GM12872 (cell line): Measurements from ENCODE around the gene POMT2.

Source experiments
- TF ChIP-seq, protein P1 (sequence below): IDR thresholded peaks from 3 replicates; pipeline ENCODE4 v1.5.1; 2011; ENCODE audit warnings: low read depth, mild to moderate bottlenecking, low read length, moderate library complexity; ENCODE audit not compliant: insufficient read depth

The POMT2 gene

DNA sequence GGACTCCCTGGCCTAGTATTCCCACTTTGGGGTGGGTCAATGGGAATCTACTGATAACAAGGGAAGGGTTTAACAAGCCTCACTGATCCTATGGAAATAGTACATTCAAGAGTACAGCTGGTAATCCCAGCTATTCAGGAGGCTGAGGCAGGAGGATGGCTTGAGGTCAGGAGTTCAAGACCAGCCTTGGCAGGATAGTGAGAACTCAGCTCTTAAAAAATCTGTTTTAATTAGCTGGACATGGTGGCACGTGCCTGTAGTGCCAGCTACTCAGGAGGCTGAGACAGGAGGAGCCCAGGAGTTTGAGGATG lies 4.5 kb downstream of the POMT2 start:
- TF ChIP-seq, protein P1, sequence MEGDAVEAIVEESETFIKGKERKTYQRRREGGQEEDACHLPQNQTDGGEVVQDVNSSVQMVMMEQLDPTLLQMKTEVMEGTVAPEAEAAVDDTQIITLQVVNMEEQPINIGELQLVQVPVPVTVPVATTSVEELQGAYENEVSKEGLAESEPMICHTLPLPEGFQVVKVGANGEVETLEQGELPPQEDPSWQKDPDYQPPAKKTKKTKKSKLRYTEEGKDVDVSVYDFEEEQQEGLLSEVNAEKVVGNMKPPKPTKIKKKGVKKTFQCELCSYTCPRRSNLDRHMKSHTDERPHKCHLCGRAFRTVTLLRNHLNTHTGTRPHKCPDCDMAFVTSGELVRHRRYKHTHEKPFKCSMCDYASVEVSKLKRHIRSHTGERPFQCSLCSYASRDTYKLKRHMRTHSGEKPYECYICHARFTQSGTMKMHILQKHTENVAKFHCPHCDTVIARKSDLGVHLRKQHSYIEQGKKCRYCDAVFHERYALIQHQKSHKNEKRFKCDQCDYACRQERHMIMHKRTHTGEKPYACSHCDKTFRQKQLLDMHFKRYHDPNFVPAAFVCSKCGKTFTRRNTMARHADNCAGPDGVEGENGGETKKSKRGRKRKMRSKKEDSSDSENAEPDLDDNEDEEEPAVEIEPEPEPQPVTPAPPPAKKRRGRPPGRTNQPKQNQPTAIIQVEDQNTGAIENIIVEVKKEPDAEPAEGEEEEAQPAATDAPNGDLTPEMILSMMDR = no peak

DNA sequence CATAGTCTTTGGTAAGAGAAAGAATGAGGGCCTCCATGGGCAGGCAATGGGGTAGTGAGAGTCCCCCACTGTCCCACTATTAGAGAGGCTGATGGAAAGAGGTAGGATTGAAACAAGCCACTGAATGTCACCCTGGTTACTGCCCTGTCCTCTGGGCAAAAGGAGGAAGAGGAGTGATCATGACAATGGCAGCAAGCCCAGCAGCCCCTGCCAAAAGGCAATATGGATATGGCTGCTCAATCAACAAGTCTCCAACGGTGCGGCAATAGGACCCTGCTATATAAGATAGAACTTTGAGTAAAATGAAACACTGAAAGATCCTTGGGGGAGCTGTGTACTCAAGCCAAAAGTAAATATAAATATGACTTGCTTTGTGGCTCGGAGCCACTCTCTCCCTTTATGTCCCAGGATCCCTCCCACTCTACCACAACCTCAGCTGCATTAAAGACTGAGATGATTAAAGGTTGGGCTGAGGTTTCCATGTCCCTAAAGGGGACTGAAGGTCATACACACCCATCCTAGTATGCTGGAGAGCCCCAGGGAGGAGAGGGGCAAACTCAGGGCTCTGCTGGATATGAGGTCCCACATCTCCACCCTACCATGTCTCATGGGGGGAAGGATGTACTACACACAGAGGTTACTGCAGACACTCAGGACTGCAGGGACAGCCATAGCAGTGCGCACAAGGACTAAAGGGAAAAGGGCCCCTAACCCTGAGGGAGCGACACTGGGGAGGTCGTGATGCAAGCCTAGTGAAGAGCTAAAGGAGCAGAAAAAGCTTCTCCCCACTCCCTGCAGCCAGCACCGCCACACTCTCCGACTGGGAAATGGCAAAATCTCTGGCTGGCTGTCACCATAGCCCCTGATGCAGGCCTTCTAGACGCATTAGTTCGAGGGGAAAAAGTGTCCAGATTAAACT lies 5.9 kb downstream of the POMT2 start:
- TF ChIP-seq, protein P1 = no peak

DNA sequence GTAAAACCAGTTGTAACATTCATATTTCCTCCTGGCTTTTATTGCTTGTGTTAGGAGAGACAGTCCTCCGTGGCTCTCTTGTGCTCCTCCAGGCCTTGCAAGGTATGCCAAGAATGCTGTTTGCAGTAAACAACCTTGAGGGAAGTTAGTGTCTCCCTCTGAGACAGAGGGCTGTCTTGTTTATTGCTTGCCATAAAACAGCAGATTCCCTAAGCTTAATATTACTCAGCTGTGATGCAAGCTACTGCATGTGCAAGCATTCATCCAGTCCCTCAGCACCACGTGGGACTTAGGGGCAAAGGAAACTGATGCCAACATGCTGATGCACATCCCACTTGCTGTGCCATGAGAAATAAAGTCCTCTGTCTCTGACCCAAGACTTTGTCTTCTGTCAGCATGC lies 6.6 kb downstream of the POMT2 start:
- TF ChIP-seq, protein P1 = no peak

DNA sequence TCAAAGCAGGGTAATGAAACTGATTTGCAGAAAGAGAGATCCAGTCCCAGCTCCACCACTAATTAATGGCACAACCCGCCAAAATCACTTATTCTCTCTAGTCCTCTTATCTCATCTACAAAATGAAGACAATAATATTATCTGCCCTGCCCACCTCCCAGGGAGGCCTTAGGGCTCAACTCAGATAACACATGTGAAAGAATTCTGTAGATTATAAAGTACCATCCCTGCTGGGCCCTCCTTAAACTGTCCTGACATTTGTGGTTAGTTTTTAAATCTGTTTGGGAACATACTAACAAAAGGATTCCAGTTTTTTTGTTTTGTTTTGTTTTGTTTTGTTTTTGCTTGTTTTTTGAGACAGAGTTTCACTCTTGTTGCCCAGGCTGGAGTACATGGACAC lies 7.3 kb downstream of the POMT2 start:
- TF ChIP-seq, protein P1 = no peak

DNA sequence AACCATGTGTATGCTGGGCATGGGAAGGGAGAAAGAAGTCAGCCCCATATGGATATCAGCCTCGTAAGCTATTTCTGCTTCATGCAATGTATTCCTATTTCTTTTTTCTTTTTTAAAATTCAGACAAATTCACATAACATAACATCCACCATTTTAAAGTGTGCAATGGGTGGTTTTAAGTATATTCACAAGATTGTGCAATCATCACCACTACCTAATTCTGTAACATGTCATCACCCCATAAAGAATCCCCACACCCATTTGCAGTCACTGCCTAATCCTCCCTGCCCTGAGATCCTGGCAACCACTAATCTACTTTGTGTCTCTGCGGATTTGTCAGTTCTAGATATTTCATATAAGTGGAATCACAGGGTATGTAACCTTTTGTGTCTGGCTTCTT lies 9.5 kb downstream of the POMT2 start:
- TF ChIP-seq, protein P1 = no peak

DNA sequence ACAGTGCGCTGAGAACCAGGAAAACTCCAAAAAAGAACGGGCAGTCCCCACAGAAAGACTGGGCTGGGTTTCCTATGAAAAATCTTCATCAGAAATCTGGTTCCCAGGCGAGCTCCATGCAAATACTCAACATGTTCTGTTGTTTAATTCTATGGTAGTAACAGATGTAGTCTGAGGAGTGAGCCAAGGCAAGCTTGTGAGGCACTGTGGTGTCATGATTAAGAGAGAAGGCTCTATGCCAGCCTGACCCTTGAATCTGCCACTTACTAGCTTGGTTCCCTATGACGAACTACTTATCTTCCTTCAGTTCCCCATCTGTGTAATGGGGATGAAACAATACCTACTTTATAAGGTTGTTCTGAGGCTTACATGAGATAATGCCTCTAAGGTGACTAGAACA lies 10.7 kb downstream of the POMT2 start:
- TF ChIP-seq, protein P1 = no peak

DNA sequence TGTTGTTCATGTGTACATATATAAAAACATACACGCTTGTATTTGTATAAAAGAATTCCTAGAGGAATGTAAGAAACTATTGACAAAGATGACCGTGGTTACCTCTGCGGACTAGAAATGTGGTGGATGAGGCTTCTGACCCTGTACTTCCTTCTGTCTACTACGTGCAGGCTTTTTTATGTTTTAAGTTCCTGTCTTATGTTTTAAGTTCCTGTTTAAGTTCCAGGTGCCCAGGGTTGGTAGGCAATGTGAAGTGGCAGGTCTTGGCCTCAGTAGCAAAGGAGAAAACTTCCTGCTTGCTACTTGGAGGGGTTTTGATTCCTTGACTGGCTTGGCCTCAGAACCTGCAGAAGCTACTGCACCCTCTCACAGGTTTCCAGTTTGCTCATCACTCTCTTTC lies 11.6 kb downstream of the POMT2 start:
- TF ChIP-seq, protein P1 = no peak
